Natural killer cell (primary cell): ENCODE results near the gene SH3RF2. TPM values are rescaled to one million over a fixed set of nuclear protein-coding genes. Genes with fewer than 3 reads are reported as not detected.
"Not testable (repeated sequence)": the region's sequence is repeated elsewhere in the genome, so short reads cannot be mapped to it uniquely, and the experiment has no call there.

Experiments
- ATAC-seq, 3 donors: fragments of 150-1000 bp in 2 of 3; fragments of 200-7000 bp in 1 of 3; cut with Tn5 transposase; 1 replicate in 1 of 3; 2 replicates in 2 of 3; pipeline ENCODE4 v1.10.0; 2021; ENCODE audit warnings: mild to moderate bottlenecking in 2 of 3, moderate library complexity in 2 of 3
- DNase-seq, 2 donors: peaks; one replicate each; pipeline versions ENCODE4 v3.0.0 to v3.0.0-alpha.2; 2013 to 2021; ENCODE audit warnings: mixed read lengths in 1 of 2
- H3K27ac ChIP-seq: one replicate; pipeline ENCODE4 v1.5.1; 2013; ENCODE audit warnings: mild to moderate bottlenecking, low read length
- H3K27me3 ChIP-seq: one replicate; pipeline ENCODE4 v1.6.1; 2013; ENCODE audit warnings: low read length; ENCODE audit not compliant: control insufficient read depth, insufficient read depth
- H3K36me3 ChIP-seq: one replicate; pipeline ENCODE4 v1.6.1; 2013; ENCODE audit warnings: low read length; ENCODE audit not compliant: control insufficient read depth, insufficient read depth
- H3K4me1 ChIP-seq: one replicate; pipeline ENCODE4 v1.6.1; 2013; ENCODE audit warnings: low read length; ENCODE audit not compliant: control insufficient read depth, insufficient read depth
- H3K4me3 ChIP-seq: one replicate; pipeline ENCODE4 v1.5.1; 2013; ENCODE audit warnings: low read length
- H3K9me3 ChIP-seq: one replicate; pipeline ENCODE4 v1.6.1; 2013; ENCODE audit warnings: low read length; ENCODE audit not compliant: control insufficient read depth, insufficient read depth
- H3K27ac Mint-ChIP-seq, 2 donors: one replicate each; pipeline ENCODE4 v1.8.0; 2022; ENCODE audit warnings: mild to moderate bottlenecking in 2 of 2, mixed read lengths in 2 of 2, moderate library complexity in 1 of 2
- H3K27me3 Mint-ChIP-seq, 2 donors: one replicate each; pipeline ENCODE4 v1.8.0; 2022; ENCODE audit warnings: low read depth in 2 of 2, mixed read lengths in 2 of 2
- H3K36me3 Mint-ChIP-seq: one replicate; pipeline ENCODE4 v1.8.0; 2022; ENCODE audit warnings: mixed read lengths
- H3K4me1 Mint-ChIP-seq, 2 donors: one replicate each; pipeline ENCODE4 v1.8.0; 2022; ENCODE audit warnings: mixed read lengths in 2 of 2
- H3K4me3 Mint-ChIP-seq: one replicate; pipeline ENCODE4 v1.8.0; 2022; ENCODE audit warnings: mild to moderate bottlenecking, moderate library complexity, mixed read lengths
- H3K9me3 Mint-ChIP-seq, 2 donors: one replicate each; pipeline ENCODE4 v1.8.0; 2022; ENCODE audit warnings: mixed read lengths in 2 of 2
- WGBS: methylation state at CpG from one replicate; pipeline ENCODE4 v1.1.7; 2013; ENCODE audit warnings: missing lambda C conversion rate; ENCODE audit not compliant: insufficient coverage; 5-methylcytosine and 5-hydroxymethylcytosine counted together
- intact Hi-C: fragments of 100-400 bp; cut with micrococcal nuclease; formaldehyde crosslinking; loops from one replicate; pipeline ENCODE4 v1.14.2; 2022
- total RNA-seq, 4 donors: library from RNA; stranded (reverse); fragments of 120-200 nt in 1 of 4; gene quantifications; one replicate each; pipeline versions ENCODE4 v1.2.3 to v1.2.4, GENCODE V29; 2013 to 2022
- TF ChIP-seq, protein P1 (sequence below): fragments of 200-600 bp; IDR thresholded peaks from one replicate; pipeline ENCODE4 v1.8.0; 2022; ENCODE audit warnings: antibody characterized with exemption

Gene SH3RF2
- total RNA-seq, 3 donors from 2014 or later (not counting 1 experiment from before 2014, with no cell fraction given) = 0.28 to 0.35 TPM; not detected in 1

DNA sequence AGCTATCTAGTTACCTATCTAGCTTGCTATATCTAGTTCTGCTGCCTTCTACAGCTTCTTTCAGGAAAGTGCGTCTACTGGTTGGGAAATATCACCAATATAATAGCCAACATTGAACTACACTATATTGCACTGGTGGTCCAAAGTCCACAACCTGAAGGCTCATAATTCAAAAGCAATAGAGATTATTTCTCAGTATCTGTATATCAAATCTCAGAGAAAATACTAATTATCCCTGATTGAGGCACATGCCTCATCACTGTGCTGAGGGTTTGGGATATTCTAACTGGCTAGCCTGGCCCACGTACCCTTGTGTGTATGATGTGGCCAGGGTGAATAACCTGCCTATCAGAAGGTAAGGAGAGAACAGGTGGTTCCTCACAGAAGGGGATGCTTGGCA, 53.8 kb downstream of the SH3RF2 start:
- TF ChIP-seq, protein P1, sequence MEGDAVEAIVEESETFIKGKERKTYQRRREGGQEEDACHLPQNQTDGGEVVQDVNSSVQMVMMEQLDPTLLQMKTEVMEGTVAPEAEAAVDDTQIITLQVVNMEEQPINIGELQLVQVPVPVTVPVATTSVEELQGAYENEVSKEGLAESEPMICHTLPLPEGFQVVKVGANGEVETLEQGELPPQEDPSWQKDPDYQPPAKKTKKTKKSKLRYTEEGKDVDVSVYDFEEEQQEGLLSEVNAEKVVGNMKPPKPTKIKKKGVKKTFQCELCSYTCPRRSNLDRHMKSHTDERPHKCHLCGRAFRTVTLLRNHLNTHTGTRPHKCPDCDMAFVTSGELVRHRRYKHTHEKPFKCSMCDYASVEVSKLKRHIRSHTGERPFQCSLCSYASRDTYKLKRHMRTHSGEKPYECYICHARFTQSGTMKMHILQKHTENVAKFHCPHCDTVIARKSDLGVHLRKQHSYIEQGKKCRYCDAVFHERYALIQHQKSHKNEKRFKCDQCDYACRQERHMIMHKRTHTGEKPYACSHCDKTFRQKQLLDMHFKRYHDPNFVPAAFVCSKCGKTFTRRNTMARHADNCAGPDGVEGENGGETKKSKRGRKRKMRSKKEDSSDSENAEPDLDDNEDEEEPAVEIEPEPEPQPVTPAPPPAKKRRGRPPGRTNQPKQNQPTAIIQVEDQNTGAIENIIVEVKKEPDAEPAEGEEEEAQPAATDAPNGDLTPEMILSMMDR = no peak
- ATAC-seq (no peak), DNase-seq (no peak)
- Histone ChIP-seq H3K4me3 (no peak overlapping the region), H3K36me3 (no peaks in the 10 kb centered on the region), H3K27me3 (no peaks in the 10 kb centered on the region), H3K9me3 (no peaks in the 10 kb centered on the region), H3K27ac (no peak overlapping the region), H3K4me1 (no peaks in the 10 kb centered on the region)
- Mint-ChIP-seq H3K36me3 (no peaks in the 10 kb centered on the region), H3K4me3 (no peak overlapping the region), H3K9me3 (peaks cover 6 to 7% of the 10 kb centered on the region in 2 donors), H3K27me3 (peaks cover 4 to 5% of the 10 kb centered on the region in 2 donors), H3K4me1 (no peaks in the 10 kb centered on the region), H3K27ac (no peak overlapping the region)
- 97% methylated on average over 2 of the region's 2 CpGs for WGBS
- intact Hi-C loops = no loop called here

DNA sequence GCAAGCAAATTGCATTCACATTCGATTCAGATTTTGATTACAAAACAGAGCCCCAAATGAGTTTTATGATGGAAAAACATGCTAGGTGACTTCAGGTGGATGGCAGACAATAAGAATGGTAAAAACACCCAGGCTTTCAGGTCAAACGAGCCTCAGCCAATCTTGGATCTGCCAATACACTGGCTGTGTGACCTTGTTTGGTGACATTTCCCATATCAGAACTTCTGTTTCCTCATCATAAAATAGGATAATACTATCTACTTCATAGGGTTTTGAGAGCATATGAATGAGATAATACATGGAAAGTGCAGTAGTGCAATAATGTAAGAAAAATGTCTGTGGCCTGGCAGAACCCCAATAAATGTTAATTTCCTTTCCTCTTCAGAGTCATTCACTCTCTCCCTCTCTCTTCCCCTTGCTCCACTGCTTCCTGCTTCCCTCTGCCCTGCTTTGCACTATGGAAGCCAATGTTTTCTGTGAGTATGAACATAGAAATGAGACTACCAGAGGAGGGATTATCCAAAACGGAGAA, 54.7 kb downstream of the SH3RF2 start:
- no peaks in the 10 kb centered on the region for H3K27me3 ChIP-seq
- TF ChIP-seq, protein P1 = no peak
- no peaks in the 10 kb centered on the region for H3K4me1 Mint-ChIP-seq
- no peak overlapping the region for H3K27ac Mint-ChIP-seq
- H3K4me3 Mint-ChIP-seq = no peak overlapping the region
- H3K36me3 Mint-ChIP-seq = no peaks in the 10 kb centered on the region
- peaks cover 6 to 7% of the 10 kb centered on the region in 2 donors for H3K9me3 Mint-ChIP-seq
- no peaks in the 10 kb centered on the region for H3K36me3 ChIP-seq
- no peaks in the 10 kb centered on the region for H3K9me3 ChIP-seq
- WGBS = 81% methylated on average over 2 of the region's 3 CpGs
- H3K4me3 ChIP-seq = no peak overlapping the region
- ATAC-seq (no peak), DNase-seq (no peak)
- H3K27me3 Mint-ChIP-seq = peaks cover 4 to 5% of the 10 kb centered on the region in 2 donors
- no peaks in the 10 kb centered on the region for H3K4me1 ChIP-seq
- no peak overlapping the region for H3K27ac ChIP-seq
- intact Hi-C loops = no loop called here

DNA sequence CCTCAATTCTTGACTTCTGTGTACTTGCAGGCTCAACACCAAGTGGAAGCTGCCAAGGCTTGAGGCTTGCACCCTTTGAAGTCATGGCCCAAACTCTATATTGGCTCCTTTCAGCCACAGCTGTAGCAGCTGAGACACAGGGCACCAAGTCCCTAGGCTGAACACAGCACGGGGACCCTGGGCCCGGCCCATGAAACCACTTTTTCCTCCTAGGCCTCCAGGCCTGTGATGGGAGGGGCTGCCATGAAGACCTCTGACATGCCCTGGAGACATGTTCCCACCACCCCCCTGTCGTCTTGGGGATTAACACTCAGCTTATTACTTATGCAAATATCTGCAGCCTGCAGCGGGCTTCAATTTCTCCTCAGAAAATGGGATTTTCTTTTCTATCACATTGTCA, 57.2 kb downstream of the SH3RF2 start:
- H3K9me3 Mint-ChIP-seq, H3K4me3 ChIP-seq, H3K27ac Mint-ChIP-seq, H3K4me1 ChIP-seq, H3K4me3 Mint-ChIP-seq, H3K27me3 Mint-ChIP-seq, H3K36me3 Mint-ChIP-seq, ATAC-seq, H3K27me3 ChIP-seq, H3K9me3 ChIP-seq, H3K36me3 ChIP-seq, intact Hi-C loops, H3K27ac ChIP-seq, DNase-seq, H3K4me1 Mint-ChIP-seq: not testable (repeated sequence)
- WGBS = 92% methylated on average over 4 of the region's 4 CpGs

DNA sequence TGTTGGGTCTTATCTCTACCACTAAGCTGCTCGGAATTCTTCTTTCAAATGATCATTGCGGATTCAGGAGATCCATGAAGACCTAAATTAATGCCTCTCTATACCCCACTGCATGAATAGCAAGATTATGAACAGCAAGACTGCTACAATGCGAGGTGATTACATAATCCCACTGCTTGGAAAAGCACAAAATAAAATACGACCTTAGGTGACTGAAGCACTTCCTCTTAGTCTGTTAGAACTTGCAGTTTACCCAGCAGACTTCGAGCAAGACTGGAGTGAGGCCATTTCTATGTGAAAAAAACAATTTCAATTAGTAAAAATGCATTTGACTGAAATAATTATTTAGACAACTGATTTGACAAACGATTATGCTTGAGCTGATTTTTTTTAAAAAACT, 59.8 kb downstream of the SH3RF2 start:
- no peak overlapping the region for H3K4me3 Mint-ChIP-seq
- no peaks in the 10 kb centered on the region for H3K36me3 Mint-ChIP-seq
- Histone ChIP-seq H3K9me3 (no peaks in the 10 kb centered on the region), H3K36me3 (no peaks in the 10 kb centered on the region), H3K4me1 (no peaks in the 10 kb centered on the region), H3K27ac (no peak overlapping the region), H3K27me3 (no peaks in the 10 kb centered on the region), H3K4me3 (no peak overlapping the region)
- H3K9me3 Mint-ChIP-seq = peaks cover 6 to 7% of the 10 kb centered on the region in 2 donors
- H3K27me3 Mint-ChIP-seq = no peaks in the 10 kb centered on the region
- H3K27ac Mint-ChIP-seq = no peak overlapping the region
- no peak for DNase-seq
- no peak for ATAC-seq
- WGBS = 43% methylated on average over 6 of the region's 6 CpGs
- no peaks in the 10 kb centered on the region for H3K4me1 Mint-ChIP-seq
- TF ChIP-seq, protein P1 = no peak
- intact Hi-C loops = no loop called here
